Keratinocyte (primary cell): ENCODE results near the gene PLEK. TPM values are rescaled to one million over a fixed set of nuclear protein-coding genes. Genes with fewer than 3 reads are reported as not detected.

Experiments
- DNase-seq: peaks from one replicate; pipeline ENCODE4 v3.0.0-alpha.2; 2011; ENCODE audit warnings: low read depth, missing footprints, low spot score
- FAIRE-seq: peaks from 2 replicates; lab custom pipeline; 2011; peaks lifted over from hg19 to GRCh38; lab: Jason Lieb, UNC
- H2AFZ ChIP-seq: 2 replicates; pipeline ENCODE4 v1.6.0; 2012; ENCODE audit warnings: low read length, control low read depth, inconsistent platforms; ENCODE audit not compliant: control insufficient read depth
- H3K27ac ChIP-seq: 2 replicates; pipeline ENCODE4 v1.5.1; 2011; ENCODE audit warnings: low read length; ENCODE audit not compliant: control insufficient read depth, insufficient read depth
- H3K27me3 ChIP-seq: 3 replicates; pipeline ENCODE4 v1.6.0; 2011; ENCODE audit warnings: low read length; ENCODE audit not compliant: control insufficient read depth, insufficient read depth; ENCODE audit errors: extremely low read depth
- H3K36me3 ChIP-seq, 2 experiments: 2 replicates in 1 of 2; 3 replicates in 1 of 2; pipeline ENCODE4 v1.5.1; 2011; ENCODE audit warnings: low read length in 2 of 2, mild to moderate bottlenecking in 1 of 2; ENCODE audit not compliant: control insufficient read depth in 2 of 2, insufficient read depth in 2 of 2; ENCODE audit errors: extremely low read depth in 1 of 2
- H3K4me1 ChIP-seq: 3 replicates; pipeline ENCODE4 v1.5.1; 2011; ENCODE audit warnings: low read length; ENCODE audit not compliant: control insufficient read depth, insufficient read depth; ENCODE audit errors: extremely low read depth
- H3K4me2 ChIP-seq: 3 replicates; pipeline ENCODE4 v1.6.0; 2011; ENCODE audit warnings: low read depth, low read length; ENCODE audit not compliant: control insufficient read depth, insufficient read depth; ENCODE audit errors: extremely low read depth
- H3K4me3 ChIP-seq, 3 experiments: fragments of 200-600 bp in 1 of 3; sonication (generic) in 1 of 3; 2 replicates in 2 of 3; 3 replicates in 1 of 3; pipeline ENCODE4 v1.5.1; 2011 to 2016; ENCODE audit warnings: low read length in 3 of 3, mild to moderate bottlenecking in 3 of 3, control low read depth in 2 of 3, inconsistent platforms in 1 of 3, low read depth in 1 of 3, mixed read lengths in 1 of 3, mixed run types in 1 of 3, moderate library complexity in 1 of 3; ENCODE audit not compliant: control insufficient read depth in 2 of 3, insufficient read depth in 2 of 3; ENCODE audit errors: extremely low read depth in 1 of 3
- H3K79me2 ChIP-seq: 2 replicates; pipeline ENCODE4 v1.6.0; 2012; ENCODE audit warnings: low read length; ENCODE audit not compliant: control insufficient read depth, insufficient read depth
- H3K9ac ChIP-seq: 3 replicates; pipeline ENCODE4 v1.6.0; 2011; ENCODE audit warnings: low read length; ENCODE audit not compliant: control insufficient read depth, insufficient read depth; ENCODE audit errors: extremely low read depth
- H3K9me1 ChIP-seq: 3 replicates; pipeline ENCODE4 v1.6.0; 2011; ENCODE audit warnings: low read length; ENCODE audit not compliant: control insufficient read depth, insufficient read depth; ENCODE audit errors: extremely low read depth
- H3K9me3 ChIP-seq: 2 replicates; pipeline ENCODE4 v1.5.1; 2012; ENCODE audit warnings: low read depth, low read length; ENCODE audit not compliant: control insufficient read depth
- H4K20me1 ChIP-seq: 3 replicates; pipeline ENCODE4 v1.6.0; 2011; ENCODE audit warnings: low read length; ENCODE audit not compliant: control insufficient read depth, insufficient read depth; ENCODE audit errors: extremely low read depth
- CTCF ChIP-seq, 3 experiments: IDR thresholded peaks in 1 of 3; conservative IDR thresholded peaks in 1 of 3; optimal IDR thresholded peaks in 1 of 3; 2 replicates in 2 of 3; 3 replicates in 1 of 3; pipeline versions ENCODE3 to v1.5.1; 2011; ENCODE audit warnings: low read length in 3 of 3, mild to moderate bottlenecking in 3 of 3, moderate library complexity in 2 of 3, control low read depth in 1 of 3, inconsistent platforms in 1 of 3; ENCODE audit not compliant: insufficient read depth in 2 of 3; ENCODE audit errors: extremely low read depth in 1 of 3
- EZH2 ChIP-seq: IDR thresholded peaks from one replicate; pipeline ENCODE4 v1.6.1; 2012; ENCODE audit warnings: inconsistent platforms, mild to moderate bottlenecking, low read length, moderate library complexity
- dilution Hi-C: fragments of 300-500 bp; cut with MboI; formaldehyde crosslinking; loops from one replicate; pipeline ENCODE4 v1.7.0; 2020; ENCODE audit warnings: low sequenced_read_pairs; ENCODE audit not compliant: extremely low pct_ligation_motif_present
- polyA plus RNA-seq, 5 experiments: library from polyadenylated mRNA; depleted of rRNA in 3 of 5; stranded (reverse) in 3 of 5; stranded (forward) in 1 of 5; unstranded in 1 of 5; fragments of >200 nt; gene quantifications; 1 replicate in 1 of 5; 2 replicates in 3 of 5; 3 replicates in 1 of 5; pipeline versions ENCODE4 v1.2.1 to v1.2.3, GENCODE V29; 2011 to 2012; ENCODE audit warnings: missing spikeins in 2 of 5, low read depth in 1 of 5, low replicate concordance in 1 of 5

PLEK gene
- polyA plus RNA-seq, 1 donor (not counting 4 experiments of a cell fraction or from before 2014, with no cell fraction given), result 0.04 TPM

- H3K27ac ChIP-seq, result no peak overlapping the region
Measured at GRCh38 chr2:68384485-68385107, 19.5 kb downstream of the PLEK start.

GRCh38 chr2:68385220-68385906, 20.3 kb downstream of the PLEK start:
- DNase-seq (no peak), FAIRE-seq (no peak)
- Histone ChIP-seq H3K27me3 (no peaks in the 10 kb centered on the region), H3K79me2 (no peaks in the 10 kb centered on the region), H4K20me1 (no peaks in the 10 kb centered on the region), H3K27ac (no peak overlapping the region), H3K4me3 (no peak overlapping the region), H3K9ac (no peak overlapping the region), H3K4me1 (no peaks in the 10 kb centered on the region), H3K36me3 (no peaks in the 10 kb centered on the region), H2AFZ (no peak overlapping the region), H3K9me3 (no peaks in the 10 kb centered on the region), H3K4me2 (no peak overlapping the region), H3K9me1 (no peaks in the 10 kb centered on the region)
- dilution Hi-C loops, result no loop called here
- TF ChIP-seq EZH2 (no peak), CTCF (optimal IDR thresholded peaks at IDR 0.05 in 1 of 3, IDR thresholded peaks at IDR 0.05 in 1 of 3, conservative IDR thresholded peaks at IDR 0.05 in 1 of 3; ENCODE audit: extremely low read depth in 1 of 3, insufficient read depth in 2 of 3, low read length in 3 of 3) (no peak)

More at GRCh38 chr2:68384485-68385107, 19.5 kb downstream of the PLEK start:
- Histone ChIP-seq H3K9me1 (no peaks in the 10 kb centered on the region), H3K9me3 (no peaks in the 10 kb centered on the region), H3K36me3 (no peaks in the 10 kb centered on the region), H3K4me2 (no peak overlapping the region), H3K4me3 (no peak overlapping the region), H4K20me1 (no peaks in the 10 kb centered on the region), H2AFZ (no peak overlapping the region), H3K79me2 (no peaks in the 10 kb centered on the region), H3K27me3 (no peaks in the 10 kb centered on the region), H3K9ac (no peak overlapping the region), H3K4me1 (no peaks in the 10 kb centered on the region)
- DNase-seq, result no peak
- FAIRE-seq, result no peak
- dilution Hi-C loops, result no loop called here
- TF ChIP-seq CTCF (optimal IDR thresholded peaks at IDR 0.05 in 1 of 3, IDR thresholded peaks at IDR 0.05 in 1 of 3, conservative IDR thresholded peaks at IDR 0.05 in 1 of 3; ENCODE audit: extremely low read depth in 1 of 3, insufficient read depth in 2 of 3, low read length in 3 of 3), result no peak
